Bone marrow (tissue), 2 donors: Measurements from ENCODE around the gene NAT8.
A peak's percentile ranks its signal among the peaks of the same experiment; 100 is the strongest.
"Not testable (repeated sequence)": the region's sequence is repeated elsewhere in the genome, so short reads cannot be mapped to it uniquely, and the experiment has no call there.

ENCODE experiments used
- DNase-seq, 2 donors: peaks; one replicate each; lab custom pipeline; 2025; lab: John Stamatoyannopoulos, UW

The NAT8 gene

GRCh38 chr2:73636977-73637376 lies 5.2 kb downstream of the NAT8 start:
- not testable (repeated sequence) for DNase-seq

- DNase-seq = not testable (repeated sequence)
These were observed 11.5 kb downstream of the NAT8 start for GRCh38 chr2:73630662-73631266.

- DNase-seq = not testable (repeated sequence)
These were observed 13.7 kb downstream of the NAT8 start for GRCh38 chr2:73628493-73628892.

- peak in 1 of 2 donors; percentile 33 for DNase-seq
These were observed 16.0 kb downstream of the NAT8 start for GRCh38 chr2:73626237-73626636.

GRCh38 chr2:73624625-73625024 lies 17.6 kb downstream of the NAT8 start:
- DNase-seq = not testable (repeated sequence)

GRCh38 chr2:73624036-73624435 lies 18.2 kb downstream of the NAT8 start:
- not testable (repeated sequence) for DNase-seq

- DNase-seq = not testable (repeated sequence)
These were observed 22.3 kb downstream of the NAT8 start for GRCh38 chr2:73619925-73620324.

- DNase-seq = no peak
These were observed 27.2 kb downstream of the NAT8 start for GRCh38 chr2:73614997-73615396.

GRCh38 chr2:73614105-73614504 lies 28.1 kb downstream of the NAT8 start:
- no peak for DNase-seq

GRCh38 chr2:73611867-73612266 lies 30.4 kb downstream of the NAT8 start:
- no peak for DNase-seq

GRCh38 chr2:73611193-73611592 lies 31.0 kb downstream of the NAT8 start:
- DNase-seq = no peak

- no peak for DNase-seq
These were observed 32.1 kb downstream of the NAT8 start for GRCh38 chr2:73610111-73610510.

GRCh38 chr2:73604589-73604988 lies 37.6 kb downstream of the NAT8 start:
- DNase-seq = not testable (repeated sequence)

- not testable (repeated sequence) for DNase-seq
These were observed 39.1 kb downstream of the NAT8 start for GRCh38 chr2:73603099-73603588.

- no peak for DNase-seq
These were observed 40.4 kb downstream of the NAT8 start for GRCh38 chr2:73601780-73602179.

GRCh38 chr2:73594251-73594650 lies 48.0 kb downstream of the NAT8 start:
- DNase-seq = no peak

GRCh38 chr2:73593680-73594079 lies 48.5 kb downstream of the NAT8 start:
- no peak for DNase-seq
